Measurements from ENCODE around the gene RTTN.

The RTTN gene

DNA sequence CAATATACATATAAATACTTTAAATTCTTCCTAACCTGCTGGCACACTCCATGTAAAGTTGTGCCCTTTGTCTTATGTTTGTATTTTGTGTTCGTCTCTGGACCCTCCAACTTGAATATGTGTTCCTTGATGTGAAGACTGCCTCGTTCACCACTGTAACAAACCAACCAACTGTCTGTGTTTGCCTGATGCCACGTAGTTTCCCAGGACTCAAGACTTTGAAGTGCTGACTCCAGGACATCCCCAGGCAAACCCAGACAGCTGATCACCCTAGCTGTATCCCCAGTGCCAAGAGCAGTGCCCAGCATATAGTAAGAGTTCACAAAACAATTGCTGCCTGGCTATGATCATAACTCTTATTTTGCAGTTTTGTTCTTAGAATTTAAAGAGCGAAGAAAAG is 242.3 kb downstream of the RTTN start:
- H3K79me2 ChIP-seq (ENCODE audit: insufficient read depth, low read length), result no peaks in the 10 kb centered on the region
- H3K4me2 ChIP-seq (ENCODE audit: low read depth, low read length, poor library complexity, severe bottlenecking), result no peak overlapping the region
- H3K4me1 ChIP-seq (ENCODE audit: insufficient read depth, low read length, poor library complexity, severe bottlenecking), result peaks cover 20% of the 10 kb centered on the region
- H3K36me3 ChIP-seq (ENCODE audit: insufficient read depth, low read length), result no peaks in the 10 kb centered on the region
- TF ChIP-seq CTCF (conservative IDR thresholded peaks at IDR 0.05; ENCODE audit: low read length) (no peak), EZH2phosphoT487 (IDR thresholded peaks at IDR 0.05; ENCODE audit: borderline replicate concordance) (no peak)
- H3K4me3 ChIP-seq (ENCODE audit: low read length, poor library complexity, severe bottlenecking), result no peak overlapping the region
- no peaks in the 10 kb centered on the region for H3F3A ChIP-seq (ENCODE audit: low read depth)
- no peaks in the 10 kb centered on the region for H3K9me2 ChIP-seq (replicated peaks; ENCODE audit: low read depth, low read length)
- no peak overlapping the region for H2AFZ ChIP-seq (ENCODE audit: low read length)
- H3K9me3 ChIP-seq (ENCODE audit: insufficient read depth, low read depth, low read length), result no peaks in the 10 kb centered on the region
- H3K9ac ChIP-seq (ENCODE audit: low read depth, low read length, poor library complexity, severe bottlenecking), result no peak overlapping the region
- H4K20me1 ChIP-seq (ENCODE audit: insufficient read depth, low read length, poor library complexity, severe bottlenecking), result no peaks in the 10 kb centered on the region
- no peaks in the 10 kb centered on the region for H3K27me3 ChIP-seq (ENCODE audit: insufficient read depth, low read length, poor library complexity, severe bottlenecking)

DNA sequence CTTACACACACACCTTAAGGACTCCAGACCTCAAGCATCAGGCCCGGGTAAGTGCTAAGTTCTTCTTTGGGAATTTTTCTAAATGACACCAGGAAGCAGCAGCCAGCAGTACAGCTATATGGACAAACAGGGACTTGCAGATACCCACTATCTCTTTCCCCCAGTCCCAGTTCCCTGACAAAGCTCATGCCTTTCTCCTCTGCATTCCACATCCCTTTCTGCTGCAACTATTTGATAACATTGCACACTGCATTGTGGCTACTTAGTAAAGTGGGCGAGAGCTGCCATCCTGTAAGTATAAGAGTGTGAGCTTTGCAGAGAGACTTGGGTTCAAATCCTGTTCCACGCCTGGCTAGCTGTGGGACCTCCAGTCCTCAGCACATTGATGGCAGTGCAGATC is 243.8 kb downstream of the RTTN start:
- Histone ChIP-seq H3F3A (ENCODE audit: low read depth) (no peaks in the 10 kb centered on the region), H3K4me3 (ENCODE audit: low read length, poor library complexity, severe bottlenecking) (no peak overlapping the region), H3K36me3 (ENCODE audit: insufficient read depth, low read length) (no peaks in the 10 kb centered on the region), H2AFZ (ENCODE audit: low read length) (no peak overlapping the region), H4K20me1 (ENCODE audit: insufficient read depth, low read length, poor library complexity, severe bottlenecking) (no peaks in the 10 kb centered on the region), H3K4me2 (ENCODE audit: low read depth, low read length, poor library complexity, severe bottlenecking) (no peak overlapping the region), H3K4me1 (ENCODE audit: insufficient read depth, low read length, poor library complexity, severe bottlenecking) (peaks cover 10% of the 10 kb centered on the region), H3K9me3 (ENCODE audit: insufficient read depth, low read depth, low read length) (no peaks in the 10 kb centered on the region), H3K9ac (ENCODE audit: low read depth, low read length, poor library complexity, severe bottlenecking) (no peak overlapping the region), H3K27me3 (ENCODE audit: insufficient read depth, low read length, poor library complexity, severe bottlenecking) (no peaks in the 10 kb centered on the region), H3K9me2 (replicated peaks; ENCODE audit: low read depth, low read length) (no peaks in the 10 kb centered on the region), H3K79me2 (ENCODE audit: insufficient read depth, low read length) (no peaks in the 10 kb centered on the region)
- no peak for TF ChIP-seq EZH2phosphoT487 (IDR thresholded peaks at IDR 0.05; ENCODE audit: borderline replicate concordance)
- TF ChIP-seq CTCF (conservative IDR thresholded peaks at IDR 0.05; ENCODE audit: low read length), result no peak

GRCh38 chr18:69958422-69958821 is 247.1 kb downstream of the RTTN start:
- no peaks in the 10 kb centered on the region for H3K36me3 ChIP-seq (ENCODE audit: insufficient read depth, low read length)
- TF ChIP-seq CTCF (conservative IDR thresholded peaks at IDR 0.05; ENCODE audit: low read length) (no peak), EZH2phosphoT487 (IDR thresholded peaks at IDR 0.05; ENCODE audit: borderline replicate concordance) (no peak)
- no peaks in the 10 kb centered on the region for H4K20me1 ChIP-seq (ENCODE audit: insufficient read depth, low read length, poor library complexity, severe bottlenecking)
- no peaks in the 10 kb centered on the region for H3K9me2 ChIP-seq (replicated peaks; ENCODE audit: low read depth, low read length)
- no peak overlapping the region for H3K4me3 ChIP-seq (ENCODE audit: low read length, poor library complexity, severe bottlenecking)
- no peaks in the 10 kb centered on the region for H3K79me2 ChIP-seq (ENCODE audit: insufficient read depth, low read length)
- H2AFZ ChIP-seq (ENCODE audit: low read length), result no peak overlapping the region
- no peak overlapping the region for H3K9ac ChIP-seq (ENCODE audit: low read depth, low read length, poor library complexity, severe bottlenecking)
- no peaks in the 10 kb centered on the region for H3K9me3 ChIP-seq (ENCODE audit: insufficient read depth, low read depth, low read length)
- no peak overlapping the region for H3K4me2 ChIP-seq (ENCODE audit: low read depth, low read length, poor library complexity, severe bottlenecking)
- no peaks in the 10 kb centered on the region for H3K27me3 ChIP-seq (ENCODE audit: insufficient read depth, low read length, poor library complexity, severe bottlenecking)
- peaks cover 11% of the 10 kb centered on the region for H3K4me1 ChIP-seq (ENCODE audit: insufficient read depth, low read length, poor library complexity, severe bottlenecking)
- H3F3A ChIP-seq (ENCODE audit: low read depth), result no peaks in the 10 kb centered on the region
